Stimulated activated CD4-positive, alpha-beta T cell treated with anti-CD3 and anti-CD28 coated beads, Interleukin-2, amount 100 ng/mL, for 4 hours (primary cell): Measurements from ENCODE around the gene PCDHGA7.
"Not testable (repeated sequence)": the region's sequence is repeated elsewhere in the genome, so short reads cannot be mapped to it uniquely, and the experiment has no call there.

Experiments used
- DNase-seq: peaks from one replicate; pipeline ENCODE4 v3.0.0-alpha.2; 2020; ENCODE audit warnings: low read depth

PCDHGA7 gene

GRCh38 chr5:141430332-141431113 lies 48.0 kb downstream of the PCDHGA7 start, which contains the start of gene PCDHGA12:
PCDHGA12 (plus strand) TSS chr5:141430507; CDS start chr5:141430760, 253 bp downstream.
- DNase-seq = no peak

- no peak for DNase-seq
These were observed 48.7 kb downstream of the PCDHGA7 start for GRCh38 chr5:141431286-141431685.

DNA sequence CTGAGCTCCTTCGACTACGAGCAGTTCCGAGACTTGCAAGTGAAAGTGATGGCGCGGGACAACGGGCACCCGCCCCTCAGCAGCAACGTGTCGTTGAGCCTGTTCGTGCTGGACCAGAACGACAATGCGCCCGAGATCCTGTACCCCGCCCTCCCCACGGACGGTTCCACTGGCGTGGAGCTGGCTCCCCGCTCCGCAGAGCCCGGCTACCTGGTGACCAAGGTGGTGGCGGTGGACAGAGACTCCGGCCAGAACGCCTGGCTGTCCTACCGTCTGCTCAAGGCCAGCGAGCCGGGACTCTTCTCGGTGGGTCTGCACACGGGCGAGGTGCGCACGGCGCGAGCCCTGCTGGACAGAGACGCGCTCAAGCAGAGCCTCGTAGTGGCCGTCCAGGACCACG lies 49.8 kb downstream of the PCDHGA7 start:
- not testable (repeated sequence) for DNase-seq

DNA sequence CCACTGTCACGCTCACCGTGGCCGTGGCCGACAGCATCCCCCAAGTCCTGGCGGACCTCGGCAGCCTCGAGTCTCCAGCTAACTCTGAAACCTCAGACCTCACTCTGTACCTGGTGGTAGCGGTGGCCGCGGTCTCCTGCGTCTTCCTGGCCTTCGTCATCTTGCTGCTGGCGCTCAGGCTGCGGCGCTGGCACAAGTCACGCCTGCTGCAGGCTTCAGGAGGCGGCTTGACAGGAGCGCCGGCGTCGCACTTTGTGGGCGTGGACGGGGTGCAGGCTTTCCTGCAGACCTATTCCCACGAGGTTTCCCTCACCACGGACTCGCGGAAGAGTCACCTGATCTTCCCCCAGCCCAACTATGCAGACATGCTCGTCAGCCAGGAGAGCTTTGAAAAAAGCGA lies 50.2 kb downstream of the PCDHGA7 start:
- not testable (repeated sequence) for DNase-seq

- no peak for DNase-seq
These were observed 51.5 kb downstream of the PCDHGA7 start for GRCh38 chr5:141434006-141434405.
